Measurements from ENCODE around the gene GTPBP8. TPM values are rescaled to one million over a fixed set of nuclear protein-coding genes. Genes with fewer than 3 reads are reported as not detected.
"Not testable (repeated sequence)": the region's sequence is repeated elsewhere in the genome, so short reads cannot be mapped to it uniquely, and the experiment has no call there.

Gene GTPBP8
- total RNA-seq, 1 donor from 2014 or later, result 28.2 TPM

DNA sequence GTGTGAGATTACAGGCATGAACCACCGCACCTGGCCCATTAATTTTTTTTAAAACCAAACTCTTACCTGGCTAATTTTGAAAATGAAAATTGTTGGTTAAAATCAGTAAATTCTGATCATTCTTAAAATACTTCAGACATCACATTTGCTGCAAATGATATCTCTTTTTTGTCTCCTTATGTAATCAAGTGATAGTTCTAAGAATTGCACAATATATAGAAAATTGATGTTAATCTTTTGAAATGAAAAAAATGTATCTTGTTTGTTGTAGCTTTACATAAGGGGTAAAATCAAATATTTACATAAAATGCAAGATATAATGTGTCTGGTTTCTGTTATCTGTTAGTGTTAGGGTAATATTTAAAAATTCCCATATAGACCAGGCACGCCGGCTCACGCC, 5.0 kb downstream of the GTPBP8 start:
- DNase-seq (ENCODE audit: low read depth), result no peak

DNA sequence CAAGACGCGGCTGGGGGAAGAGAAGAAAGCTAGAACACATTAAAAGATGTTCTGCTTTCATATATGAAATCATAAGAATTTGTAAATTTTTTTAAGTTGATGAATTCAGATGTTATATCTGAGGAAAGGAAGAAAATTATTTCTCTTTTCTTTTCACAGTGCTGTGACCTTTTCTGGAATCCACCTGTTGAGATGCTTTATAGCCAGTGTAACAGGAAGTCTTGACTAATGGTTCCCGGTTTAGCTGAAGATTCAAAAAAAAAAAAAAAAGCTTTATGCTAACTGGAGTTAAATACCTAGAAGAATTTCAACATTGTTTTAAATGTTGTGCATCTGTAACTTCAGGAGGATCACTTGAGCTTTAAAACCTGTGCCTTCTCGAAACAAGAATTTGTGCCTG, 9.9 kb downstream of the GTPBP8 start:
- no peak for DNase-seq (ENCODE audit: low read depth)

DNA sequence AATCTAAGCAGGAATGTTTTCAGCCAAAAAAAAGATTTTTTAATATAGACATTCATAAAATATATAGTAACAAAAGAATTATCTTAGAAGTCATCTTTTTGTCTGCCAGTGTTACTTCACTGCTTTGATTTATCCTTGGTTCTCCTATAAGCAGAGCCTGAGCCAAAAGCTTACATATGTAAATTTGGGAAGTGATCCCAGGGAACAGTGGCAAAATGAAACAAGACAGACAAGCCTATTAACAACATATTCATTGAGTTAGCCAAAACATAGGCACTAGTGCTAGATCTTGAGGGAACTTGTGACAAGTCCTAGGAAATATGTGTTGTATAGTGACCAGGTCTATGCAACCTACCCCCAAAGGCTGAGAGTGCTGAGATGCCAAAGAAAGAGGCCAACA, 11.3 kb downstream of the GTPBP8 start:
- DNase-seq (ENCODE audit: low read depth), result no peak

DNA sequence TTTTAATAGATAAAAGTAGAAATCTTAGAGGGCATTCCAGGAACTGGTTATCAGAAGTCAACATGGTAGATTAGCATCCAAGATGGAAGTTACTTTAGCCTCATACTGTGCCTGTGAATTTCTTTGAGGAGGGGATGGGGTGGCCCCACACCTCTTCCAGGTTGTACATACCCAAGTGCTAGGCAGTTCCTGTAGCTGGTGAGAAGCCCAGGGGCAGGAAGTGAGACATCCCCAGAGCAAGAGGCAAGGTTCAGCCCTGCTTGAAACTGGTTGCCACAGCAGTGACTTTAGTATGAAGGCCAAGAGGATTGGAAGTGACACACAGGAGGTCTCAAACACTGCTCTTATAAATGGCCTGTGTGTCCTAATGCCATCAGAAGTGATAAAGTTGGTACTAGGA, 11.9 kb downstream of the GTPBP8 start:
- no peak for DNase-seq (ENCODE audit: low read depth)

DNA sequence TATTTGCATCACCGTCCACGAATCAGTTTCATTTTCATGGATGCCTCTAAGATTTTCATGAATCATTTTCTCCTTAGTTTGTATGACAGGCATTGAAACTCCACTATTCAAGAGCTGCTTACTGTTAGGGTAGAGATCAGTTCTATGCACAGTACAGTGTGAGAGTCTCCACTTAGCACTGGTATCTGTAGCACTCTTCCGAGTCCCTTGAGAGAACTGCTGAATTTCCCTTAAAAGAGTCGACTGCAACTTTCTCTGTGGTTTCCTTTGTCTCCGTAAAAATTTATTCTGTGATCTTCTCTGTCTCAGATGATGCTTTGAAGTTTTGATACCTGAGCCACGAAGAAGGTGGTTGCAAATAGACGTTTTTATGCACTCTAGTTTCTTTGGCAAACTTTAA, 14.8 kb downstream of the GTPBP8 start:
- no peak for DNase-seq (ENCODE audit: low read depth)

DNA sequence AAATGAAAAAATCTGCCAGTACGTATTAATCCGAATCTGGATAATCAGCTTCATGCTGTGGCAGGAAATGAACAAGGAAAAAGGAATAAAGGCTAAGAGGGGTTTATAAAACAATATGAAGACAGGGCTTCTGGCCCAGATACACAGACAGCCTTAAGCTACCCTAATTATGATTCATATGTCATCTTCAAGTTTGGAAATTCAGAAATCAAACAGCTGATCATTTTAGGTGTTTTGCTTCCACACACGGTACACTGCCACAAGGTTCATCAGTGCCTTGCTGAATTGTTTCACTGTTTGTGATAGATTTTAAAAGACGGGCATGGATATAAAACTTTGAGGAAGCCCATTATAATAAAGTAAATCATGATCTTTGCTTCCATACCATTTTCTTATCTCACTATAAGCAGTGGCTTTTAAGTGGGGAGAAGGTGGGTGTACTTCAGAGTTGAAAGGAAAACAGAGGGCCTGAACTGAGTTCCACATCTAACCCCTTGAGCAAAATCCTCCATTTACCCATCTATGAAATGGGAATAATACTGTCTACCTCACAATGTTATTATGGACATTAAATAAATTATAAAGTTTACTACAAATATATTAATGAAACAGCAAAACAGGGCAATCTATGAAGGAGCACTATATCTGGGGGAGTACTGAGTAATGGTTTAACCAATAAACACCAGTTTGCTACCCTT, 15.7 kb downstream of the GTPBP8 start:
- DNase-seq (ENCODE audit: low read depth), result no peak

DNA sequence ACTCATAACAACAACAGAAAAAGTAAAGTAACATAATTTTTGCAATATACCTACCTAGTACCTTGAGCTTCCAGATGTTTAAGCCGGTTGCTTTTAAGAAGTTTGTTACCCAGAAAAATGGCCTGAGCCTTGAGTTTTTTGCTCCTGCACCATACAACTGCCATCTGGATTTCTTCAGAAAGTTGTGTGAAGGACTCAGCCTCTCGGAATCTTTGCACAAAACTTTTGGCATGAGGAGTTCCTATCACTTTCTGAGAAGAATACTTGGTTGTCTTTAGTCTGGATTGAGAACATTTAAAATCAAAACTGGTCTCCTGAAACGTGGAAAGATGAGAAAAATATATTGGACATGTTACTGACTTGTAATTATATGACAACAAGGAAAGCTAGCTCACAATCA, 17.3 kb downstream of the GTPBP8 start:
- no peak for DNase-seq (ENCODE audit: low read depth)

DNA sequence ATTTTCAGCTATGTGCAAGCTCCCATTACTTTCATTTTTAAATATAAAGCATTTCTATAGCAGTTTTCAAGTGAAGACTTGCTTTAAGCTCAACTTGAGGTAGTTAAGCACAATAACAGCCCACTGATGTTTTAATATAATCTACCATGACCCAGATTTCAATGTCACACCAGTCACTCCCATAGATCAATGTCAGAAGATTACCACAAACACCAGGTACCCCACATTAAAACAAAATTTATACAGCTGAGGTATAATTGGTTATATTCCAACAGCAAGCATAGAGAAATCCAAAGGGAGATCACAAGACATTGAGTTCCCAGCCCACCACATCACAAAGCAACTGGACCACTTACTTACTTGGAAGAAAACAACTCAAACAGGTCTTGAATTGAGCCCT, 22.8 kb downstream of the GTPBP8 start:
- no peak for DNase-seq (ENCODE audit: low read depth)

DNA sequence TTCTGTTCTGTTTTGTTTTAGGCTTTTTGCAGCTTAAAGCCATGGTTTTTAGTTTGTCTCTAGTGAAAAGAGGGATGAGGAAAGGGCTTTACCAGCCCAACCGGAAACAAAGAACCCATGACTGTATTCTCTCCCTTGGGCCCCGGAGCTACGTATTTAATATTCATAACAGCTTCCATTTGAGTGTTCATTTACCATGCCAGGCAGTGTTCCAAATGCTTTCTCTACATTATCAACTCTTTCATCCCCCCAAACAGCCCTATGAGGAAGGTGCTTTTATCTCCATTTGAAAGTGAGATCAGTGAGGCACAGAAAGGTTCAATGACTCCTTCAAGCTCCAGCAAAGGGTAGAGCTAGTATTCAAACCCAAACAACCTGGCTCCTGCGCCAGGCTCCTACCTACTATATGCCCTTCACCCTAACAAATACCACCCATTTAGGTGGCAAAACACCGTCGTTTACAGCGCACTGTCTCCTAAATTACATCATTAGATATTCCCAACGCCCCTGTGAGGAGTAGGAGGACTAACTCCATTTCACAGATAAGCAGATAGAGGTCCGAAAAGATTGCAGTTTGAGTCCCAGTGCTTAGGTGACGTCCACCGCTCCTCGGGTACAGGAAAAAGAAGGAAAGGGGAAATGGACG, 27.9 kb downstream of the GTPBP8 start:
- peak; percentile 26 for DNase-seq (ENCODE audit: low read depth)

DNA sequence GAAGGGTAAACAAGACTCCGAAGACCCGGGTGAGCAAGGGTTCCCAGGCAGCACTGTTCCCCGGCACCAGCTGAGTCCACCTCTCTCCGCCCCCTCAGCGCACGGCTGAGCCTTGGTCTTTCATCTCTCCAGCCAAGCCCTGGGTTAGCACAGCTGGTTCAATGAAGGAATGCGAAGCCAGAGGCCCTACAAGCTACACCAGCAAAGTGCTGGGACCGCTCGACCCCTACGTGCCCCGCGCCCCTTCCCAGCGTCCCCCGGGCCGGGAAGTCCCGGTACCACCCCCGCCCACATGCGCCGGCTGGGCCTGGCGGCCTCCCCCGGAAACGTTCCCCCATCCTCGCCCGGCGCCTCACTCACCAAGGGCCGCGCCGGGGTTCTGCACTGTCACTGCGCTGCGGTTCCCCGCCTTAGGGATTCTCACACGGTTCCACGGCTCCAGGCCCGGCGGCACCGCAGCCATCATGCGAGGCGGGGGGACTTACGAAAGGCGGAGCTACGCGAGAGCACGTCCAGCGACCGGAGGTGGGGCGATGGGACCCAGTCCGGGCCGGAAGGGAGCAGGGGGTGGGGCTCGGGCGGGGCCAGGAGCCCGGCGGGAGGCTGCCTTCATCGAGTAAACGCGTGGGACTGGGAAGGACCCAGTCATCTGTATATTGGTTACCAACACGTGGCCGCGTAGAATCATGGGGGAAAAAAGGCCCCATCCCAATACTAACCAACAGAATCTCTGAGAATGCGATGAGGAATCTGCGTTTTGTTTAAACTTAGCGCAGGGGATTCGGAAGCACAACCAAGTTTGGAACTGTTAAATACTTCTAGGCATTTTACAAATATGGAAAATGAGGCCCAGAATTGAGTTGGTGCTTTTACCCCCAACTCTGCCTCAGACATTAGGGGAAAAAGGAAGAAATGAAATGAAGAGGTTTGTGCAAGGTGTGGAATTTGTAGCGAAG, 28.7 kb downstream of the GTPBP8 start:
- peak; percentile 96 for DNase-seq (ENCODE audit: low read depth)

DNA sequence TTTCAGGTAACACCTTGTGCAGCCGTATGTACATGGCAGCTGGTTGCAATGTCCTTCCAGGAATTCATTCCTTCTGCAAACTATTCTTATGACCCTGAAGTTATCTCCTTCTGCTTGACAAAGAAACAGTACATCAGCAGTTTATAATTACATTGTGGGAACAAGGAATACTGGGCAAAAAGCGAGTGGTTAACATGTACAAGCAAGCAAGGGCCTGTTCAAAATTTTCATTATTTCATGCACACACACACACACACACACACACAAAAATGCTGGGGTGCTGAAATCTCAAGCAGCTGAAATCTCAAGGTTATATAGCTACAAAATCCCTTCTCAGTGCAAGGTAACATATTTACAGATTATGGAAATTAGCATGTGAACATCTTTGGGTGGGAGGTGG, 30.7 kb downstream of the GTPBP8 start:
- DNase-seq (ENCODE audit: low read depth), result no peak

DNA sequence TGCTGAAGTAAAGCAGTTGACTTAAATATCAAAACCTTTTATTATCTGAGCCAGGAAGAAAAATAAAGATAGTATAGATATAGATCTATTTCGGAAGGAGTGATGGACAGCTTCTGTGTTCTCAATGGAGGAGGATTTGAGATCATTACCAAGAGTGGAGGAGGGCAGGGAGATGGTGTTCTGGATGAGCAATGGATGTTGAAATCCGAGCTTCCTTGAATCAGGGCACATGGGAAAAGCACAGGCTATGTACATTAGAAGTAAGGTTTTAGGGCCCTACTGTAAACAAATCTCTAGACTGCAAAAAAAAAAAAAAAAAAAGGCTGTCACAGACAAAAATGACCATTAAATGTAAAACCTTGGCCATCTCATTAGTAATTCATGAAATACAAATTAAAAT, 43.2 kb downstream of the GTPBP8 start:
- DNase-seq (ENCODE audit: low read depth), result no peak

DNA sequence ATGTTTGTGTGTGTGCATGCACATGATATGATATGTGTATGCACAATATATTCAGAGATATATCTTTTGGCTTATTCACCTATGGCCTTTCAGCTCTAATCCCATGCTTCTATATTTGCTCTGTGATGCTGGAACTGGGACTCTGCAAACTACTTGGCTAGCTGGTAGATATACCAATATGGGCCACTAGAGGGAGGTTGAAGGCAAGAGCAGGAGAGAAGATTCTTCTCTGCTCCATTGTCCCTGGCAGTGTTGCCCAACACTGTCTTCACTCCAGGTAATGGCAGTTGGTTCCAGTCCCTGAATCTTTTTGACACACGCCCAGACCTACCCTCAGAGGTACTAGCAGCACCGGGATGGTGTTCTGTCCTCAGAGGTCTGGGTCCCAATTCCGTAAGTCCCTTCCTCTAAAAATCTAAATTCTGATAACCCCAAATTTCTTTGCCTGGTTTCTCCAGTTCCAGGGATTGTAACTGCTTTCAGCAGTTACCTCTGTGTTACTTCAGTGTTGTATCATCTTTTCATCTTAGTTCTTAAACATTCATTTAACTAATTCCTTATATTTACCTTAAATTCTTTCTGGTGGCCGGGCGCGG, 44.7 kb downstream of the GTPBP8 start:
- peak; percentile 77 for DNase-seq (ENCODE audit: low read depth)

DNA sequence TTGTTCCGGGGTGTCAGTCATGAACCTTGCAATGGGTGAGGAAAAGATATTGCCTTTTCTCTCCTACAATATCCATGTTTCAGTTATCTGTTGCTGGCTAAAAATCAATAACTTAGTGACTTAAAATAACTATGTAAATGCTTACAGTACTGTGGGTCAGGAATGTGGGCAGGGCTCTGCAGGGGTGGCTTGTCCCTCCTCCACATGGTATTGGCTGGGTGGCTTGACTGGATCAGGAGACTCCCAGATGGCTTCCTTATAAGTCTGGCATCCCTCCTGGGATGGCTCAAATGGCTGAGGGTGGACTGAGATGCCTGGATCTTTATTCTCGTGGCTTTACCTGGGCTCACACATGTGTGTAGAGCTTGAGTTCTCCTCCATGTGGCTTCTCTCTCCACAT, 47.5 kb downstream of the GTPBP8 start:
- DNase-seq (ENCODE audit: low read depth), result no peak

DNA sequence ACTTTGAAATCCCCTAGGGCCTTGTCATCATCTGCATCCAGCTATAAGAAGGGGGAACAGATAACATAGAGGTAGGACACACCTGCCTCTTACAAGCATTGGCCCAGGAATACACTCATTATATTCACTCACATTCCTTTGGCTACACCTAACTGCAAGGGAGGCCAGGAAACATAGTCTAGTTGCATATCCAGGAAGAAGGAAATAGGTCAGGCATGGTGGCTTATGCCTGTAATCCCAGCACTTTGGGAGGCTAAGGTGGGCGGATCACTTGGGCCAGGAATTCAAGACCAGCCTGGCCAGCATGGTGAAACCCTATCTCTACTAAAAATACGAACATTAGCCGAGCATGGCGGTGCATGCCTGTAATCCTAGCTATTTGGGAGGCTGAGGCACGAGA, 48.8 kb downstream of the GTPBP8 start:
- DNase-seq (ENCODE audit: low read depth), result no peak

DNA sequence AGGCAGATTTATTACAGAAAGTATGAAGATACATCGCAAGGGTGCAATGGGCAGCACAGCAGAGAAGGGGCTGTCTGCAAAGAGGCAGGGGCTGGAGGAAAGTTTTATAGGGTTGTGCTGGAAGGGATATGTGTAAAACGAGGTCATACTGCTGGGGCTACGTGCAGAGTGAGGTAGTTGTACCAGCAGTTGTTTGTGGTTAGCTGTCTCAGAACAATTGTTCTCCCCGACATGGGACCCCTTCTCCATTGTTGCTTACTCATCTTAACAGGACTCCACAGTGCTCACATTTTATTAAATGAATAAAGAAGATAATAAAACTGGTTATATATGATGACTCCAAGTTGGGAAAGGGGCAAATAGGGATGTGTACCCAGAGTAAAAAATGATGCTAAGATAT, 49.4 kb downstream of the GTPBP8 start:
- peak; percentile 64 for DNase-seq (ENCODE audit: low read depth)

DNA sequence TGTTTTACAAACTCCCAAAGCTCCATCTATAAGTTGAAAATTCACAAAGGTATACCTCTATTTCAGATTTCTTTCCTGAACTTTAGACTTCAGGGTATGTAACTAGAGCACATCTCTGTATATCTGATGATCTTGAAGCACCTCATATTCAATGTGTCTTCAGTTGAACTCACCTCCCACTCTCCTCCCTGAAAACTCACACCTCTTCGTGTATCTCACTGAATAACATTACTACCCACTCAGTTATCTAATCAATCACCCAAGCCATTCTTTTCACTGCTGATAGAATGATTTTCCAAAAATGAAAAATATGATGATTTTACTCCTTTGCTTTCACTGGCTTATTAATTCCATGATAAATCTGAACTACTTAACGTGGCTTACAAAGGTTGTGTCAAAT, 52.9 kb downstream of the GTPBP8 start:
- DNase-seq (ENCODE audit: low read depth), result no peak

DNA sequence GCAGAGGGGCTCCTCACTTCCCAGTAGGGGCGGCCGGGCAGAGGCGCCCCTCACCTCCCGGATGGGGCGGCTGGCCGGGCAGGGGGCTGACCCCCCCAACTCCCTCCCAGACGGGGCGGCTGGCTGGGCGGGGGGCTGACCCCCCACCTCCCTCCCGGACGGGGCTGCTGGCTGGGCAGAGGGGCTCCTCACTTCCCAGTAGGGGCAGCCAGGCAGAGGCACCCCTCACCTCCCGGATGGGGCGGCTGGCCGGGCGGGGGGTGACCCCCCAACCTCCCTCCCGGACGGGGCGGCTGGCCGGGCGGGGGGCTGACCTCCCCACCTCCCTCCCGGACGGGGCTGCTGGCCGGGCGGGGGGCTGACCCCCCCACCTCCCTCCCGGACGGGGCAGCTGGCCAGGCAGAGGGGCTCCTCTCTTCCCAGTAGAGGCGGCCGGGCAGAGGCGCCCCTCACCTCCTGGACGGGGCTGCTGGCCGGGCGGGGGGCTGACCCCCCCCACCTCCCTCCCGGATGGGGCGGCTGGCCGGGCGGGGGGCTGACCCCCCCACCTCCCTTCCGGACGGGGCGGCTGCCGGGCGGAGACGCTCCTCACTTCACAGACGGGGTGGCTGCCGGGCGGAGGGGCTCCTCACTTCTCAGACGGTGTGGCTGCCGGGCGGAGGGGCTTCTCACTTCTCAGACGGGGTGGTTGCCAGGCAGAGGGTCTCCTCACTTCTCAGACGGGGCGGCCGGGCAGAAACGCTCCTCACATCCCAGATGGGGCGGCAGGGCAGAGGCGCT, 55.6 kb downstream of the GTPBP8 start:
- not testable (repeated sequence) for DNase-seq (ENCODE audit: low read depth)

DNA sequence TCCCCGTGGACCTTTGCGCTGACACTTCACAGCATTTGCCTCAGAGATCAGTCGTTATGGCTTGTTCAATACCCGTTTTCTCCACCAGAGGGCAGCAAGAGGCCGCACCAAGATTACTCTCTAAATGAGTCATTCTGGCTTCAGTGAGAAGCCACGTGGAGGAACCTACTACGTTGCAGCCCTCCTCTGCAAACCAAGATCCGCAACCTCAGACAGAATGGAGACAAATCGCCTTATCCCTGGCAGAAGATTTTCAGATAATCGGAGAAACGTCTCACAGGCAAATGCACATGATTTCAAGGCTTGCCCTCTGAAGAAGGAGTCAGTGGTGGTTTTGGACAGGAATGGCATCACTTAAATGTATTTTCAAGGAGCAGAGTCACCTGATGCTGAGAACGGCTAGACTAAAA, 60.5 kb downstream of the GTPBP8 start:
- DNase-seq (ENCODE audit: low read depth), result peak; percentile 76

Measured in myocyte (in vitro differentiated cells).